Mesenchymal stem cell (in vitro differentiated cells and primary cell): ENCODE results near the gene MAS1.
"Not testable (repeated sequence)": the region's sequence is repeated elsewhere in the genome, so short reads cannot be mapped to it uniquely, and the experiment has no call there.

Source experiments
- DNase-seq: peaks from one replicate; pipeline ENCODE4 v3.0.0-alpha.2; 2013
- H2AFZ ChIP-seq: one replicate; pipeline ENCODE4 v1.6.1; 2013; ENCODE audit warnings: low read depth, mild to moderate bottlenecking, control low read depth, inconsistent platforms, low read length, moderate library complexity
- H2AK5ac ChIP-seq: 2 replicates; pipeline ENCODE4 v1.6.1; 2013; ENCODE audit warnings: low read length, moderate library complexity, mild to moderate bottlenecking, inconsistent platforms; ENCODE audit not compliant: severe bottlenecking
- H2BK120ac ChIP-seq: one replicate; pipeline ENCODE4 v1.6.1; 2013; ENCODE audit warnings: low read depth, mild to moderate bottlenecking, inconsistent platforms, low read length, moderate library complexity
- H2BK12ac ChIP-seq, 2 experiments: one replicate each; pipeline ENCODE4 v1.6.1; 2013; ENCODE audit warnings: inconsistent platforms in 2 of 2, low read length in 2 of 2, mild to moderate bottlenecking in 2 of 2, moderate library complexity in 2 of 2, control low read depth in 1 of 2
- H2BK15ac ChIP-seq: one replicate; pipeline ENCODE4 v1.6.1; 2013; ENCODE audit warnings: mild to moderate bottlenecking, low read depth, inconsistent platforms; ENCODE audit not compliant: poor library complexity, severe bottlenecking
- H2BK5ac ChIP-seq: 2 replicates; pipeline ENCODE4 v1.6.1; 2013; ENCODE audit warnings: low read depth, mild to moderate bottlenecking, low read length, control low read depth, inconsistent platforms; ENCODE audit not compliant: poor library complexity, severe bottlenecking
- H3K14ac ChIP-seq, 2 experiments: one replicate each; pipeline ENCODE4 v1.6.1; 2013; ENCODE audit warnings: inconsistent platforms in 2 of 2, low read length in 2 of 2, control low read depth in 1 of 2, mild to moderate bottlenecking in 1 of 2, moderate library complexity in 1 of 2
- H3K18ac ChIP-seq, 2 experiments: one replicate each; pipeline ENCODE4 v1.6.1; 2013; ENCODE audit warnings: inconsistent platforms in 2 of 2, low read length in 2 of 2, control low read depth in 1 of 2, low read depth in 1 of 2, mild to moderate bottlenecking in 1 of 2
- H3K23ac ChIP-seq, 2 experiments: one replicate each; pipeline ENCODE4 v1.6.1; 2013; ENCODE audit warnings: inconsistent platforms in 2 of 2, low read length in 2 of 2, mild to moderate bottlenecking in 2 of 2, moderate library complexity in 2 of 2, control low read depth in 1 of 2
- H3K27ac ChIP-seq: 2 replicates; pipeline ENCODE4 v1.5.1; 2013; ENCODE audit warnings: mild to moderate bottlenecking, moderate library complexity, low read length, control low read depth, inconsistent platforms; ENCODE audit not compliant: poor library complexity, severe bottlenecking
- H3K27me3 ChIP-seq, 2 experiments: 2 replicates each; pipeline versions ENCODE4 v1.6.1 to v1.7.0; 2013; ENCODE audit warnings: low read length in 2 of 2, mild to moderate bottlenecking in 2 of 2, moderate library complexity in 2 of 2, control low read depth in 1 of 2, inconsistent platforms in 1 of 2; ENCODE audit not compliant: control insufficient read depth in 1 of 2, insufficient read depth in 1 of 2
- H3K36me3 ChIP-seq, 2 experiments: 2 replicates each; pipeline versions ENCODE4 v1.6.1 to v1.7.0; 2013; ENCODE audit warnings: low read length in 2 of 2, control low read depth in 1 of 2, inconsistent platforms in 1 of 2, low read depth in 1 of 2, mild to moderate bottlenecking in 1 of 2; ENCODE audit not compliant: insufficient read depth in 2 of 2, control insufficient read depth in 1 of 2
- H3K4ac ChIP-seq, 2 experiments: one replicate each; pipeline ENCODE4 v1.6.1; 2013; ENCODE audit warnings: inconsistent platforms in 2 of 2, low read length in 2 of 2, mild to moderate bottlenecking in 2 of 2, moderate library complexity in 2 of 2, control low read depth in 1 of 2, low read depth in 1 of 2
- H3K4me1 ChIP-seq: 2 replicates; pipeline ENCODE4 v1.6.1; 2013; ENCODE audit warnings: low read depth, low read length, control low read depth; ENCODE audit not compliant: control insufficient read depth, insufficient read depth
- H3K4me2 ChIP-seq: 2 replicates; pipeline ENCODE4 v1.6.1; 2013; ENCODE audit warnings: low read length, mild to moderate bottlenecking, inconsistent platforms; ENCODE audit not compliant: poor library complexity, severe bottlenecking
- H3K4me3 ChIP-seq, 2 experiments: 2 replicates each; pipeline versions ENCODE4 v1.5.1 to v1.7.0; 2013; ENCODE audit warnings: low read length in 2 of 2, mild to moderate bottlenecking in 2 of 2, control low read depth in 1 of 2, low read depth in 1 of 2; ENCODE audit not compliant: insufficient read depth in 1 of 2
- H3K79me1 ChIP-seq: replicated peaks from 2 replicates; pipeline ENCODE4 v1.6.1; 2013; ENCODE audit warnings: mild to moderate bottlenecking, control low read depth, low read length, inconsistent platforms; ENCODE audit not compliant: poor library complexity, severe bottlenecking
- H3K9ac ChIP-seq: 2 replicates; pipeline ENCODE4 v1.7.0; 2013; ENCODE audit warnings: mild to moderate bottlenecking, low read length, moderate library complexity
- H3K9me3 ChIP-seq: 2 replicates; pipeline ENCODE4 v1.7.0; 2013; ENCODE audit warnings: mild to moderate bottlenecking, low read length; ENCODE audit not compliant: control insufficient read depth
- H4K8ac ChIP-seq: one replicate; pipeline ENCODE4 v1.6.1; 2013; ENCODE audit warnings: inconsistent platforms, mild to moderate bottlenecking, low read length, moderate library complexity
- H4K91ac ChIP-seq: one replicate; pipeline ENCODE4 v1.6.1; 2013; ENCODE audit warnings: mild to moderate bottlenecking, low read length, inconsistent platforms
- WGBS: methylation state at CpG from one replicate; pipeline ENCODE4 v1.1.7; 2013; ENCODE audit warnings: mixed read lengths; 5-methylcytosine and 5-hydroxymethylcytosine counted together

MAS1 gene

GRCh38 chr6:159858259-159858658, 32.5 kb upstream of the MAS1 start:
- Histone ChIP-seq H2BK15ac (no peak overlapping the region), H3K4me3 (no peak overlapping the region), H2BK12ac (no peak overlapping the region), H3K4ac (no peak overlapping the region), H3K27ac (no peak overlapping the region), H4K91ac (no peak overlapping the region), H3K27me3 (peaks cover 0 to 7% of the 10 kb centered on the region in 2 experiments), H3K4me2 (no peak overlapping the region), H3K9ac (no peak overlapping the region), H3K23ac (no peak overlapping the region), H2BK5ac (no peak overlapping the region), H2AFZ (no peak overlapping the region), H4K8ac (no peak overlapping the region), H3K79me1 (no peaks in the 10 kb centered on the region), H3K36me3 (no peaks in the 10 kb centered on the region), H3K14ac (no peak overlapping the region), H3K9me3 (no peaks in the 10 kb centered on the region), H2BK120ac (no peak overlapping the region), H2AK5ac (no peak overlapping the region), H3K4me1 (no peaks in the 10 kb centered on the region), H3K18ac (no peak overlapping the region)
- no peak for DNase-seq
- no CpG with 5 or more reads among the region's 1 CpG for whole genome bisulfite sequencing

- WGBS: no CpG with 5 or more reads among the region's 1 CpG
Measured at GRCh38 chr6:159860482-159860881, 30.3 kb upstream of the MAS1 start.

GRCh38 chr6:159862103-159862502, 28.7 kb upstream of the MAS1 start:
- Histone ChIP-seq H3K18ac (no peak overlapping the region), H4K8ac (no peak overlapping the region), H3K14ac (no peak overlapping the region), H3K4me3 (no peak overlapping the region), H2BK12ac (no peak overlapping the region), H3K27me3 (peaks cover 0 to 7% of the 10 kb centered on the region in 2 experiments), H3K23ac (no peak overlapping the region), H2AK5ac (no peak overlapping the region), H3K9ac (no peak overlapping the region), H3K4me2 (no peak overlapping the region), H2BK15ac (no peak overlapping the region), H3K79me1 (no peaks in the 10 kb centered on the region), H4K91ac (no peak overlapping the region), H3K4me1 (peaks cover 2% of the 10 kb centered on the region), H2BK120ac (no peak overlapping the region), H3K4ac (no peak overlapping the region), H2AFZ (no peak overlapping the region), H2BK5ac (no peak overlapping the region), H3K36me3 (no peaks in the 10 kb centered on the region), H3K9me3 (no peaks in the 10 kb centered on the region), H3K27ac (no peak overlapping the region)
- DNase-seq: no peak
- 88% methylated on average over 5 of the region's 5 CpGs for WGBS

More at GRCh38 chr6:159860482-159860881, 30.3 kb upstream of the MAS1 start:
- Histone ChIP-seq H3K23ac (no peak overlapping the region), H3K14ac (no peak overlapping the region), H3K9ac (no peak overlapping the region), H3K36me3 (no peaks in the 10 kb centered on the region), H3K27me3 (peaks cover 0 to 7% of the 10 kb centered on the region in 2 experiments), H2BK5ac (no peak overlapping the region), H4K8ac (no peak overlapping the region), H2BK120ac (no peak overlapping the region), H2AFZ (no peak overlapping the region), H2AK5ac (no peak overlapping the region), H3K18ac (no peak overlapping the region), H3K27ac (no peak overlapping the region), H3K4me2 (no peak overlapping the region), H3K4me1 (no peaks in the 10 kb centered on the region), H3K79me1 (no peaks in the 10 kb centered on the region), H2BK15ac (no peak overlapping the region), H3K4ac (no peak overlapping the region), H3K9me3 (no peaks in the 10 kb centered on the region), H3K4me3 (no peak overlapping the region), H4K91ac (no peak overlapping the region), H2BK12ac (no peak overlapping the region)
- no peak for DNase-seq

GRCh38 chr6:159863341-159863740, 27.4 kb upstream of the MAS1 start:
- not testable (repeated sequence) for H3K4me1 ChIP-seq, H3K18ac ChIP-seq, H3K4ac ChIP-seq, H2AK5ac ChIP-seq, H4K8ac ChIP-seq, H2BK120ac ChIP-seq, H2BK15ac ChIP-seq, H2BK12ac ChIP-seq, H3K14ac ChIP-seq, H3K27me3 ChIP-seq, H3K9me3 ChIP-seq, H2BK5ac ChIP-seq, H2AFZ ChIP-seq, H4K91ac ChIP-seq, H3K27ac ChIP-seq, H3K4me3 ChIP-seq, H3K36me3 ChIP-seq, H3K79me1 ChIP-seq, H3K4me2 ChIP-seq, H3K23ac ChIP-seq
- WGBS: 22% methylated on average over 5 of the region's 5 CpGs
- peak; percentile 70 for DNase-seq
- peak overlapping the region; percentile 65 for H3K9ac ChIP-seq
